ENCODE data around the gene PTPN23. TPM values are rescaled to one million over a fixed set of nuclear protein-coding genes. Genes with fewer than 3 reads are reported as not detected.
"Not testable (repeated sequence)": the region's sequence is repeated elsewhere in the genome, so short reads cannot be mapped to it uniquely, and the experiment has no call there.

The PTPN23 gene
- total RNA-seq, 2 experiments from 2014 or later = 27.4 to 34.9 TPM

DNA sequence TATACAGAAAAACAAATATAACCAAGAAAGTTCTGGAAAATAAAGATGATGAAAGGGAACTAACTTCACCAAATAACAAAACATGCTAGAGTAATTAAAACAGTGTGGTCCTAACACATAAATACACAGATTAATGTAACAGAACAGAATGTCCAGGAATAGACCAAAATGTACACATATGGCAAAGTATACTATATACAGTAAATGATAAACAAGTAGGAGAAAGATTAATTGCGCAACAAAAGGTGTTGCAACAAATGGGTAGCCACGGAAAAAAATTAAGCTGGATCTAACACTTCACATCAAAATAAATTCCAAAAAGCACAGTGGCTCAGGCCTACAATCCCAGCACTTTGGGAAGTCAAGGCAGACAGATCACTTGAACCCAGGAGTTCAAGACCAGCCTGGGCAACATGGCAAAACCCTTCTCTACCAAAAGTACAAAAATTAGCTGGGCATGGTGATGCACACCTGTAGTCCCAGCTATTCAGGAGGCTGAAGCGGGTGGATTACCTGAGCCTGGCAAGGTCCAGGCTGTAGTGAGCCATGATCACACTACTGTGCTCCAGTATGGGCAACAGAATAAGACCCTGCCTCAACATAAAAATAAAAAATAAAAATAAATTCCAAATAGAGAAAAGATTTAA is 75.1 kb downstream of the PTPN23 start:
- no peaks in the 10 kb centered on the region for H3K27me3 Mint-ChIP-seq
- H3K4me3 Mint-ChIP-seq = no peak overlapping the region
- H3K9me3 Mint-ChIP-seq = peaks cover 6% of the 10 kb centered on the region
- no peak for DNase-seq
- ChIA-PET POLR2A (no interaction called here), CTCF (no interaction called here)
- no peak overlapping the region for H3K27ac Mint-ChIP-seq
- H3K36me3 Mint-ChIP-seq (ENCODE audit: low read depth) = peaks cover 12% of the 10 kb centered on the region
- peaks cover 7% of the 10 kb centered on the region for H3K4me1 Mint-ChIP-seq

DNA sequence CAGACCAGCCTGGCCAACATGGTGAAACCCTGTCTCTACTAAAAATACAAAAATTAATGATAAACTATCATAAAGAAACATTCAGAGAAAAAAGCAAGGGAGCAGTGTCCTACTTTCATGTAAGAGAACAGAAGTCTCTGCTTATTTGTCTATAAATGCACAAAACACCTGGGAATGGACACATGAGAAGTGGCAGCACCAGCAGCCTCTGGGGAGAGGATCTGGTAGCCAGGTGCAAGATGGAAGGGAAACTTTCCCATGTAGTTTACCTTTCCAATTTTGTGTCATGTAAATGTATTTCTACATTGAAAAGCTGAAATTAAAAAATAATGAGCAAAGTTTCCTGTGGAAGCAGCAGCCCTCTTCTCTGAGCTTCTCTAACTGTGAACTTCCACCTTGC is 76.2 kb downstream of the PTPN23 start:
- H3K27ac Mint-ChIP-seq = no peak overlapping the region
- peaks cover 6% of the 10 kb centered on the region for H3K4me1 Mint-ChIP-seq
- peaks cover 10% of the 10 kb centered on the region for H3K36me3 Mint-ChIP-seq (ENCODE audit: low read depth)
- no peak overlapping the region for H3K4me3 Mint-ChIP-seq
- CTCF ChIA-PET = interaction anchor here (0.7 to 1.8 kb wide), 5 partner anchors 8 to 69 kb away, joined by 3 to 6 read pairs (median 4); no protein-coding TSS in a partner anchor
- POLR2A ChIA-PET = no interaction called here
- no peaks in the 10 kb centered on the region for H3K27me3 Mint-ChIP-seq
- H3K9me3 Mint-ChIP-seq = peaks cover 6% of the 10 kb centered on the region
- no peak for DNase-seq

DNA sequence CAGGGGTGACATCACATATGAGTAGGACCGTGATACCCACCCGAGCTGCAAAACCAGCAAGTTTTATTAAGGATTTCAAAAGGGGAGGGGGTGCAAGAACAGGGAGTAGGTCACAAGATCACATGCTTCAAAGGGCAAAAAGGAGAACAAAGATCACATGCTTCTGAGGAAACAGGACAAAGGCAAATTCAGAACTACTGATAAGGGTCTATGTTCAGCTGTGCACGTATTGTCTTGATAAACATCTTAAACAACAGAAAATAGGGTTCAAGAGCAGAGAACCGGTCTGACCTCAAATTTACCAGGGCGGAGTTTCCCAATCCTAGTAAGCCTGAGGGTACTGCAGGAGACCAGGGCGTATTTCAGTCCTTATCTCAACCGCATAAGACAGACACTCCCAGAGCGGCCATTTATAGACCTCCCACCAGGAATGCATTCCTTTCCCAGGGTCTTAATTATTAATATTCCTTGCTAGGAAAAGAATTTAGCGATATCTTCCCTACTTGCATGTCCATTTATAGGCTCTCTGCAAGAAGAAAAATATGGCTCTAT is 78.8 kb downstream of the PTPN23 start:
- H3K36me3 Mint-ChIP-seq (ENCODE audit: low read depth) = peaks cover 12% of the 10 kb centered on the region
- H3K4me3 Mint-ChIP-seq, POLR2A ChIA-PET, H3K27me3 Mint-ChIP-seq, DNase-seq, H3K27ac Mint-ChIP-seq, H3K9me3 Mint-ChIP-seq: not testable (repeated sequence)
- CTCF ChIA-PET = interaction anchor here (0.8 kb wide), 1 partner anchor 39 kb away, joined by 3 read pairs; no protein-coding TSS in a partner anchor
- H3K4me1 Mint-ChIP-seq = peaks cover 14% of the 10 kb centered on the region

Other genes with a start within 250 kb of the PTPN23 start
- gene SETD2, start 216.9 kb upstream of the PTPN23 start, total RNA-seq = 10 to 100 TPM; 44.4 to 48.3 TPM
- 1 to 10 TPM; 3.6 to 3.9 TPM for gene KIF9, start 98.2 kb upstream of the PTPN23 start, total RNA-seq
- 10 to 100 TPM; 21.4 to 24.8 TPM for gene KLHL18, start 98.1 kb upstream of the PTPN23 start, total RNA-seq
- gene SCAP, start 94.9 kb downstream of the PTPN23 start, total RNA-seq = 10 to 100 TPM; 68.1 to 71.4 TPM
- 10 to 100 TPM; 42.2 to 50.1 TPM for gene ELP6, start 132.7 kb downstream of the PTPN23 start, total RNA-seq
- gene CSPG5, start 197.8 kb downstream of the PTPN23 start, total RNA-seq = under 1 TPM; 0.40 TPM